ENCODE measurements around the gene MAPK6.
"Not testable (repeated sequence)": the region's sequence is repeated elsewhere in the genome, so short reads cannot be mapped to it uniquely, and the experiment has no call there.

Gene MAPK6

DNA sequence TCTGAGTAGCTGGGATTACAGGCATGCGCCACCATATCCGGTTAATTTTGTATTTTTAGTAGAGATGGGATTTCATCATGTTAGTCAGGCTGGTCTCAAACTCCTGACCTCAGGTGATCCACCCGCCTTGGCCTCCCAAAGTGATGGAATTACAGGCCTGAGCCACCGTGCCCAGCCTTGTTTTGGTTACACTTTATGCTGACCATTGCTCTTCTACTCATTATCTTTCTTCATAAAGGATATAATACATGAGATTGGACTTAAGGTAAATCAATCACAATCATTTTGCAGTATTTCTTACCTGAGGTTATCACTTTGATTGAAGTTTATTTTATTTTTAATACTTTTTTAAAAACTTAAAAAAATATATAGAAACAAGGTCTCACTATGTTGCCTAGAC, 45.2 kb upstream of the MAPK6 start:
- no peak for DNase-seq (ENCODE audit: low spot score)
- in situ Hi-C loops (cut with MboI; ENCODE audit: low pct_unique_long_range_greater_than_20kb, low sequenced_read_pairs, unreplicated experiment), result no loop called here
- TF ChIP-seq, protein P1, sequence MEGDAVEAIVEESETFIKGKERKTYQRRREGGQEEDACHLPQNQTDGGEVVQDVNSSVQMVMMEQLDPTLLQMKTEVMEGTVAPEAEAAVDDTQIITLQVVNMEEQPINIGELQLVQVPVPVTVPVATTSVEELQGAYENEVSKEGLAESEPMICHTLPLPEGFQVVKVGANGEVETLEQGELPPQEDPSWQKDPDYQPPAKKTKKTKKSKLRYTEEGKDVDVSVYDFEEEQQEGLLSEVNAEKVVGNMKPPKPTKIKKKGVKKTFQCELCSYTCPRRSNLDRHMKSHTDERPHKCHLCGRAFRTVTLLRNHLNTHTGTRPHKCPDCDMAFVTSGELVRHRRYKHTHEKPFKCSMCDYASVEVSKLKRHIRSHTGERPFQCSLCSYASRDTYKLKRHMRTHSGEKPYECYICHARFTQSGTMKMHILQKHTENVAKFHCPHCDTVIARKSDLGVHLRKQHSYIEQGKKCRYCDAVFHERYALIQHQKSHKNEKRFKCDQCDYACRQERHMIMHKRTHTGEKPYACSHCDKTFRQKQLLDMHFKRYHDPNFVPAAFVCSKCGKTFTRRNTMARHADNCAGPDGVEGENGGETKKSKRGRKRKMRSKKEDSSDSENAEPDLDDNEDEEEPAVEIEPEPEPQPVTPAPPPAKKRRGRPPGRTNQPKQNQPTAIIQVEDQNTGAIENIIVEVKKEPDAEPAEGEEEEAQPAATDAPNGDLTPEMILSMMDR (IDR thresholded peaks at IDR 0.05; ENCODE audit: extremely low read depth, insufficient read depth, missing control alignments), result no peak

DNA sequence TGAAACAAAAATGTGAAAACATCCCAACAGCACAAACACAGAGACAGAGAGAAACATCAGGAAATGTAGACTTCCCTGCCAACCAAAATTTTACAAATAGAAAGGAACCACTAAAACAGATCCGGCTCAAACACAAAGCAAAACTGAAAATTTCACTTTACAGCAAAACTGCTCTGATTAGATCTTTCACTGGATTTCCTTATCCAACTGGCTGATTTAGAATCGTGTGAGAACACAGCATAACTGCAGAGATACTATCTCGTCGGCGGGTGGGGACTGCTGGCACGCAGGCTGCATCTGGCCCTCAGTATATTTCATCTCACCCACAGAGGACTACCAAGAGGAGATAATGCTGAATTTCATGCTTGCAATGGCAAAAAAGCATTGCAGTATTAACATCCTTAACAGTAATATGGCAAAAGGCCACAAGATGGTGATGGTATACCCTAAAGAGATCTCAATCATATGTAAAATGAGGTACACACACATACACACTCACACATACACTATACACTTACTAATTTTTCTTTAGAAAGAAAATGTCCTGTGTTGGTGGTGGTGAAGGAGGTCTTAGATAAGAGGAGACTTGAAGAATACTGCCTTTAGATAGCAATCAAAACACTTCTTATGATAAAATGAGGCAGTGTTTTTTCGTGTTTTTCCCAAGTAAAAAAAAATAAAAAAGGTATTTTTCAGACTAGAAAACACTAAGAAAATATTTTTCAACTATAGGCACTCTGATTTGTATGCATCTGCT, 36.8 kb upstream of the MAPK6 start:
- TF ChIP-seq, protein P1 (IDR thresholded peaks at IDR 0.05; ENCODE audit: extremely low read depth, insufficient read depth, missing control alignments), result peak; percentile 67
- in situ Hi-C loops (cut with MboI; ENCODE audit: low pct_unique_long_range_greater_than_20kb, low sequenced_read_pairs, unreplicated experiment), result loop anchor here (10.0 kb wide), 1 partner anchor 153 kb away; no protein-coding TSS in a partner anchor

DNA sequence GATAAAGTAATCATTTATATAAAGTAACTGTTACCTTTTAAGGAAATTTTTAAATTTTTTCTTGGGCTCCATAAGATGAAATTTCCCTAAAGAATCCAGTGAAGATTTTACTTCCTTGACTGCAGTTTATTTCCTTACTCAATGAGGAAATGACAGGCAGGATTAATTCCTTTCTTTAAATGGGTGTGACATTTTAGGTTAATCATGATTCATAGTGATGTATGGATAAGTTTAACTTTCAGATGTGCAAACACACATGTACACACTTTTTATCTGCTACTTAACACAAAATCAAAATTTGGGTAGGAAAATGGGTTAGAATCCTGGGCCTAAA, 36.3 kb upstream of the MAPK6 start:
- in situ Hi-C loops (cut with MboI; ENCODE audit: low pct_unique_long_range_greater_than_20kb, low sequenced_read_pairs, unreplicated experiment), result loop anchor here (10.0 kb wide), 1 partner anchor 152 kb away; no protein-coding TSS in a partner anchor
- no peak for DNase-seq (ENCODE audit: low spot score)
- TF ChIP-seq, protein P1 (IDR thresholded peaks at IDR 0.05; ENCODE audit: extremely low read depth, insufficient read depth, missing control alignments), result no peak

More for the DNA sequence above, 36.8 kb upstream of the MAPK6 start:
- DNase-seq (ENCODE audit: low spot score), result peak; percentile 77

DNA sequence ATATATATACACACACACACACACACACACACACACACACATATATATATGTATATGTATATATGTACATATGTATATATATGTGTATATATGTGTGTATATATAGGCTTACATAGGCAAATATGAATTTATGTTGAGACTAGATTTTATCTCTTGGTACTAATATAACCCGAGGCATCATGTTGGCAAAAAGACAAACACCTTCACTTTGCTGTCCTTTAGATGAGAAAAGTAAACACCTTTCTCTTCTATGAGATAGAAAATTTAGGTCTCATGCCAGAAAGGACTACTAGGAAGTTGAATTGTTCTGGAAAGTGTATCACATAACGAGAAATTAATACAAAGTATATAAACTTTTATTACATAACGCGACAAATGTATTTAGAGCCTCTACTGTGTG, 27.9 kb upstream of the MAPK6 start:
- TF ChIP-seq, protein P1 (IDR thresholded peaks at IDR 0.05; ENCODE audit: extremely low read depth, insufficient read depth, missing control alignments), result no peak
- DNase-seq (ENCODE audit: low spot score), result no peak
- in situ Hi-C loops (cut with MboI; ENCODE audit: low pct_unique_long_range_greater_than_20kb, low sequenced_read_pairs, unreplicated experiment), result no loop called here

DNA sequence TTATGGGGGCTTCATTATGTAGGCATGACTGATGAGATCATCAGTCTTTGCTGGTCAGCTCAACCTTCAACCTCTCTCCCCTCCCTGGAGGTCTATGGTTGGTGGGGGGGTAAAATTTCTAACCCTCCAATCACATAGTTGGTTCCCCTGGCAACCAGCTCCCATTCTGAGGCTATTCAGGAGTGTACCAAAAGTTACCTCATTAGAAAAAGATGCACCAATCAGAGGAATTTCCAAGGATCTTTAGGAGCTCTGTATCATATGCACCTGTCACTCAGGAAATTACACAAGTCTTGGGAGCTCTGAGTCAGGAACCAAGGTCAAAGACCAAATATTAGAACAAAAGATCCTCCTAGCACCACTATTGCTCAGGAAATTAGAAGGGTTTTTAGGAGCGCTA, 26.1 kb upstream of the MAPK6 start:
- TF ChIP-seq, protein P1 (IDR thresholded peaks at IDR 0.05; ENCODE audit: extremely low read depth, insufficient read depth, missing control alignments), result no peak
- in situ Hi-C loops (cut with MboI; ENCODE audit: low pct_unique_long_range_greater_than_20kb, low sequenced_read_pairs, unreplicated experiment), result no loop called here
- no peak for DNase-seq (ENCODE audit: low spot score)

DNA sequence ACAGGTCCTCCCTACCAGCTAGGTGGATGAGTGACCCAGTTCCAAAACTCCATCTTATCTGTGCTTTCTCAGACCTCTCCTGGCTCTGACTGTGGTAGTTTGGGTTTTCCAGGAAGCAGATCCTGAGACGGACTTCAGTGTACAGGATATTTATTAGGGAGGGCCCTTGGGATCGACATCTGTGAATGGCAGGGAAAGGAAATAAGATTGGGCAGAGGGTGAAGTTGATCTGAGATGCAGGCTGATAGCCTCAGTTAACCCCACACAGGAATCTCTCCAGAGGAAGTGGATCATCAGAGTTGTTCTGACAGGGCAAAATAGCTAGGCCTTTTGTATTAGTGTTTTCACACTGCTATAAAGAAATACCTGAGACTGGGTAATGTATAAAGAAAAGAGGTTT, 16.7 kb upstream of the MAPK6 start:
- TF ChIP-seq, protein P1 (IDR thresholded peaks at IDR 0.05; ENCODE audit: extremely low read depth, insufficient read depth, missing control alignments), result no peak
- in situ Hi-C loops (cut with MboI; ENCODE audit: low pct_unique_long_range_greater_than_20kb, low sequenced_read_pairs, unreplicated experiment), result no loop called here

DNA sequence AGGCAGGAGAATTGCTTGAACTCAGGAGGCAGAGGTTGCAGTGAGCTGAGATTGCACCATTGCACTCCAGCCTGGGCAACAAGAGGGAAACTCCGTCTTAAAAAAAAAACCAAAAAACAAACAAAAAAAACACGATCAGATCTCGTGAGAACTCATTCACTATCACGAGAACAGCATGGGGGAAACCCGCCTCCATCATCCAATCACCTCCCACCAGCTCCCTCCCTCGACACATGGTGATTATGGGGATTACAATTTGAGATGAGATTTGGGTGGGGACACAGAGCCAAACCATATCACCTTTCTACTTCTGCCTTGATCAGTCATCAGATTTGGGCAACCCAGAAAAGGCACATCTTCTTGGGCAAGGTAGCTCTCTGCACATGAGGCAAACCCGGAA, 15.9 kb upstream of the MAPK6 start:
- in situ Hi-C loops (cut with MboI; ENCODE audit: low pct_unique_long_range_greater_than_20kb, low sequenced_read_pairs, unreplicated experiment); DNase-seq (ENCODE audit: low spot score): not testable (repeated sequence)

More for the DNA sequence above, 16.7 kb upstream of the MAPK6 start:
- DNase-seq (ENCODE audit: low spot score), result no peak

All from GM13977 (cell line).